ENCODE data around the gene MIF4GD.

- no peak for TF ChIP-seq ZSCAN20 (CRISPR knock-in tag; IDR thresholded peaks at IDR 0.05)
- TF ChIP-seq JUN (IDR thresholded peaks at IDR 0.05): no peak
- TF ChIP-seq, protein P1, sequence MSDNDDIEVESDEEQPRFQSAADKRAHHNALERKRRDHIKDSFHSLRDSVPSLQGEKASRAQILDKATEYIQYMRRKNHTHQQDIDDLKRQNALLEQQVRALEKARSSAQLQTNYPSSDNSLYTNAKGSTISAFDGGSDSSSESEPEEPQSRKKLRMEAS (IDR thresholded peaks at IDR 0.05): no peak
- no peak for TF ChIP-seq TP53 (CRISPR knock-in tag; IDR thresholded peaks at IDR 0.05)
- no peak for TF ChIP-seq RARB (CRISPR knock-in tag; IDR thresholded peaks at IDR 0.05)
- TF ChIP-seq CTCF (IDR thresholded peaks at IDR 0.05): no peak
- TF ChIP-seq SMC3 (IDR thresholded peaks at IDR 0.05): no peak
- TF ChIP-seq FOXS1 (CRISPR knock-in tag; IDR thresholded peaks at IDR 0.05): no peak
- TF ChIP-seq POLR2A (IDR thresholded peaks at IDR 0.05; ENCODE audit: low read length): no peak
- no peak for TF ChIP-seq ESRRA (IDR thresholded peaks at IDR 0.05; ENCODE audit: borderline replicate concordance, low read length)
- TF ChIP-seq MAFK (IDR thresholded peaks at IDR 0.05; ENCODE audit: partially characterized antibody): no peak
- TF ChIP-seq, protein P2, sequence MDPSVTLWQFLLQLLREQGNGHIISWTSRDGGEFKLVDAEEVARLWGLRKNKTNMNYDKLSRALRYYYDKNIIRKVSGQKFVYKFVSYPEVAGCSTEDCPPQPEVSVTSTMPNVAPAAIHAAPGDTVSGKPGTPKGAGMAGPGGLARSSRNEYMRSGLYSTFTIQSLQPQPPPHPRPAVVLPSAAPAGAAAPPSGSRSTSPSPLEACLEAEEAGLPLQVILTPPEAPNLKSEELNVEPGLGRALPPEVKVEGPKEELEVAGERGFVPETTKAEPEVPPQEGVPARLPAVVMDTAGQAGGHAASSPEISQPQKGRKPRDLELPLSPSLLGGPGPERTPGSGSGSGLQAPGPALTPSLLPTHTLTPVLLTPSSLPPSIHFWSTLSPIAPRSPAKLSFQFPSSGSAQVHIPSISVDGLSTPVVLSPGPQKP (IDR thresholded peaks at IDR 0.05; ENCODE audit: low read depth, low read length): no peak
- TF ChIP-seq RNF2 (IDR thresholded peaks at IDR 0.05; ENCODE audit: borderline replicate concordance, low read depth): no peak
These were observed 29.2 kb upstream of the MIF4GD start for GRCh38 chr17:75300280-75300679.
